ENCODE measurements around the gene NUDC.

Gene NUDC

DNA sequence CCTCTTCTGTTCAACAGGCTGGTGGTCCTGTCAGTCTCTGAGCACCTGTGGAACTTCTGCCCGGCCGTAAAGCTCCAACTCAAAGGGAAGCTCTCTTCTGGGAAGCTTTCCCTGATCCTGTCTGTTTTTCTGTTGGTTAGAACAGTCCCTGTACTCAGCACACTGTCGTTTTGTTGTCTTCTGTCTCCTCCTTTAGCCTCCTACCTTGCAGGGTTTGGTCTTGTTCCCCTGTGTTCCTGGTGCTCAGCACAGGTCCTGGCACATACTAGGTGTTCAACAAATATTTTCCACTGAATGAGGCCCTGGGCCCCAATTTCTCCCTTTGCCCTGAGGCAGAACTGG is 39.1 kb downstream of the NUDC start:
- POLR2A ChIA-PET, result interaction anchor here (0.6 kb wide), 1 partner anchor 14 kb away, joined by 5 read pairs; no protein-coding TSS in a partner anchor
- TF ChIP-seq, protein P1, sequence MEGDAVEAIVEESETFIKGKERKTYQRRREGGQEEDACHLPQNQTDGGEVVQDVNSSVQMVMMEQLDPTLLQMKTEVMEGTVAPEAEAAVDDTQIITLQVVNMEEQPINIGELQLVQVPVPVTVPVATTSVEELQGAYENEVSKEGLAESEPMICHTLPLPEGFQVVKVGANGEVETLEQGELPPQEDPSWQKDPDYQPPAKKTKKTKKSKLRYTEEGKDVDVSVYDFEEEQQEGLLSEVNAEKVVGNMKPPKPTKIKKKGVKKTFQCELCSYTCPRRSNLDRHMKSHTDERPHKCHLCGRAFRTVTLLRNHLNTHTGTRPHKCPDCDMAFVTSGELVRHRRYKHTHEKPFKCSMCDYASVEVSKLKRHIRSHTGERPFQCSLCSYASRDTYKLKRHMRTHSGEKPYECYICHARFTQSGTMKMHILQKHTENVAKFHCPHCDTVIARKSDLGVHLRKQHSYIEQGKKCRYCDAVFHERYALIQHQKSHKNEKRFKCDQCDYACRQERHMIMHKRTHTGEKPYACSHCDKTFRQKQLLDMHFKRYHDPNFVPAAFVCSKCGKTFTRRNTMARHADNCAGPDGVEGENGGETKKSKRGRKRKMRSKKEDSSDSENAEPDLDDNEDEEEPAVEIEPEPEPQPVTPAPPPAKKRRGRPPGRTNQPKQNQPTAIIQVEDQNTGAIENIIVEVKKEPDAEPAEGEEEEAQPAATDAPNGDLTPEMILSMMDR (IDR thresholded peaks at IDR 0.05; ENCODE audit: control extremely low read depth, extremely low read depth, low read depth, missing control alignments), result no peak
- CTCF ChIA-PET, result interaction anchor here (0.8 to 1.8 kb wide), 2 partner anchors 8 to 37 kb away, joined by 3 to 4 read pairs; no protein-coding TSS in a partner anchor
- DNase-seq (ENCODE audit: extremely low spot score), result no peak

DNA sequence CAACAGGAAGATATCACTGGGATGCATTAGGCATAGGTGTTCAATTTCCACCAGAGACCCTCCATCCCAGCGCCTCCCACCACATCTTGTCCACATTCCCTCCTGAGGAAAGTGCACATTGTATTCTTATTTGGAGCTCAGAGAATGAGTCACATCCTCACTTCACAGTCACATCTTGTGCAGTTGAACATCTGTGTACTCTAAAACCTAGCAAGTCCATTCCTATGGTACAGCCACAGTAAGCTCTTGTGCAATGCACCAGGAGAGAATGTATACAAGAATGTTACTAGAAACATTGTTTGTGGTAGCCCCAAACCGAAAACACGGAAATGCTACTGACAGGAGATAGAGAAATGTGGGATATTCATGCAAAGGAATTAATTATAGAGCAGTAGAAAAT is 40.3 kb downstream of the NUDC start:
- POLR2A ChIA-PET, result no interaction called here

DNA sequence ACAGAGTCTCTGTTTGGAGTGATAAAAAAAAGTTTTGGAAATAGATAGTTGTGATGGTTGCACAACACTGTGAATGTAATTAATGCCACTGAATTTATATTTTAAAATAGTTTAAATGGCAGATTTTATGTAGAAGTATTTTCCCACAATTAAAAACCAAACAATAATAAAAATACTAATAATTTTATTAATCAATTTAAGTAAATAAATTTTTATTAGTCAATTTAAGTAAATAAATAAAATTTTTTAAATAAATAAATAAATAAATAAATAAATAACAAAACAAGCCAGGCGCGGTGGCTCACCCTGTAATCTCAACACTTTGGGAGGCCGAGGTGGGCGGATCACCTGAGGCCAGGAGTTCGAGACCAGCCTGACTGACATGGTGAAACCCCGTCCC is 43.7 kb downstream of the NUDC start:
- ChIA-PET CTCF (no interaction called here), POLR2A (no interaction called here)
- TF ChIP-seq, protein P1 (IDR thresholded peaks at IDR 0.05; ENCODE audit: control extremely low read depth, extremely low read depth, low read depth, missing control alignments), result no peak
- DNase-seq (ENCODE audit: extremely low spot score), result no peak

More for the DNA sequence above, 40.3 kb downstream of the NUDC start:
- DNase-seq (ENCODE audit: extremely low spot score), result no peak
- CTCF ChIA-PET, result interaction anchor here (0.6 to 1.1 kb wide), 2 partner anchors 8 to 136 kb away, joined by 3 read pairs; no protein-coding TSS in a partner anchor
- TF ChIP-seq, protein P1 (IDR thresholded peaks at IDR 0.05; ENCODE audit: control extremely low read depth, extremely low read depth, low read depth, missing control alignments), result no peak

DNA sequence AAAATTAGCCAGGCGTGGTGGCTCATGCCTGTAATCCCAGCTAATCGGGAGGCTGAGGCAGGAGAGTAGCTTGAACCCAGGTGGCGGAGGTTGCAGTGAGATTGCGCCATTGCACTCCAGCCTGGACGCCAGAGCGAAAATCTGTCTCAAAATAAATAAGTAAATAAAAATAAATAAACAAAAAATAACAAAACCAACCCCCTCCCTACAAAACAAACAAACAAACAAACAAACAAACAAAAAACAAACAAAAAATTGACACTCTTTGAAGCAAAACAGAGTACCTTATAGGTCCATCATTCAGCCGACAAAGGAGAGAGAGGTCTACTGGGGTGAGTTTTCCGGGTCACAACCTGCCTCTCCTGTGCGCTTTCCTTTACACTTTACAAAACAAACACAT is 44.1 kb downstream of the NUDC start:
- no peak for DNase-seq (ENCODE audit: extremely low spot score)
- TF ChIP-seq, protein P1 (IDR thresholded peaks at IDR 0.05; ENCODE audit: control extremely low read depth, extremely low read depth, low read depth, missing control alignments), result no peak
- ChIA-PET CTCF (interaction anchor here (1.1 to 2.1 kb wide), 2 partner anchors 32 to 79 kb away, joined by 3 to 9 read pairs; no protein-coding TSS in a partner anchor), POLR2A (no interaction called here)

- no peak for DNase-seq (ENCODE audit: extremely low spot score)
- POLR2A ChIA-PET, result no interaction called here
- TF ChIP-seq, protein P1 (IDR thresholded peaks at IDR 0.05; ENCODE audit: control extremely low read depth, extremely low read depth, low read depth, missing control alignments), result no peak
- CTCF ChIA-PET, result interaction anchor here (1.5 kb wide), 1 partner anchor 9 kb away, joined by 3 read pairs; no protein-coding TSS in a partner anchor
Observed at GRCh38 chr1:26970810-26971209, 49.3 kb downstream of the NUDC start.

DNA sequence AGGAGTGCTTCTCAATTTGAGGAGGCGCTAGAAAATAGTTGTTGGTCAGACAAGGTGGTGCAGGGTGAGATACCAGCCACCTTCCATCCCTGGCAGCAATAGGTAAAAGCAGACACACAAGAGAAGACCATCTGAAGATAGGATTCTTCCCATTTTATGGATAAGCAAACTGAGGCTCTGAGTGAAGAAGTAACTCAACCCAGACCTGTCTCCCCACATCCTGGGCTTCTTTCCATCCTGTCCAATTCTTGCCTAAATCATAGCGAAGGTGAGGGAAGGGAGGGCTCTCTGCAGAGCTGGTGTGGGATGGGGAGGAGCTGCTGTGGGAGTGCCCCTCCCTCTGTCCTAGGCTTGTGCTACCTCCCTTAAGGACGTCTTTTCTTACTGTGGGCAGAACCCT is 50.0 kb downstream of the NUDC start:
- TF ChIP-seq, protein P1 (IDR thresholded peaks at IDR 0.05; ENCODE audit: control extremely low read depth, extremely low read depth, low read depth, missing control alignments), result no peak
- DNase-seq (ENCODE audit: extremely low spot score), result no peak
- ChIA-PET POLR2A (no interaction called here), CTCF (interaction anchor here (1.5 kb wide), 1 partner anchor 25 kb away, joined by 3 read pairs; no protein-coding TSS in a partner anchor)

All from GM10248 (cell line).